HG03196 (cell line): ENCODE measurements around the gene SULT1C3.

Source experiments
- ATAC-seq: cut with Tn5 transposase; IDR thresholded peaks from one replicate; pipeline ENCODE4 v1.9.1; 2021; ENCODE audit not compliant: unreplicated experiment

The SULT1C3 gene

DNA sequence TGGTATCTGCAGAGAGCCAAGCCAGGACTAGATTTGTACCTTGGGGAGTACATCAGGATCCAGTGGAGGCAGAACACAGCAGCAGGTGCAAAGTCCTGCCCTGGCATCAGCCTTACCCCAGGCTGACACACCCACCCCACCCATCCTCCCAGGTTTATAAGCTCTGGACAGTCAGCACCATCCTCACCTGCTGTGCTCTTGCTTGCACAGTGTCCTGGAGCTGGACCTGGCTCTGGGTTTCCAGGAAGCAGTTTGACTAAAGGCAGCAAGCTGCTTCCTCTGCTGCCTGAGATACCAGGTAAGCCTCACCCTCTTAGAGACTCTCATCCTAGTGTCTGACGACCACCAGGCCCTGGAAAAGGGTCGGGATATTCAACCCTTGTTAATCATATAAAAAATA is at the start of gene SULT1C3:
Gene SULT1C3 (plus strand): TSS at position 183 of the 400 bp plus-strand sequence. CDS start 7,227 bp downstream, outside the sequence.
- ATAC-seq = no peak

DNA sequence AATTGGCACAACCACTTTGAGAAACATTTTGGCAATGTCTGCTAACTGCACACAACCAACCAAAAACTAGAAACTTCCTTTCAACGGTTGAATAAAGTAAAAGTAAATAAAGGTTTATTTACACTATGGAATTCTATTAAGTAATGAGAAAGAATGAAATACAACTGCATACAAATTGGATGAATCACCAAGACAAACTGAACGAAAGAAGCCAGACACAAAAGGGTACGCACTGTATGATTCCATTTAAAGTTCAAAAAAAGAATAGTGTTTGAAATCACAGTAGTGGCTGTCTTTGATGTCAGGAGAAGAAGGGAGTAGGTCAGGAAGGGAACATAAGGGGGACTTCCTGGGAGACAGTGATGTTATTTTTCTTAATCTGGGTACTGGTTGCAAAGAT is 46.5 kb upstream of the SULT1C3 start:
- ATAC-seq = no peak

DNA sequence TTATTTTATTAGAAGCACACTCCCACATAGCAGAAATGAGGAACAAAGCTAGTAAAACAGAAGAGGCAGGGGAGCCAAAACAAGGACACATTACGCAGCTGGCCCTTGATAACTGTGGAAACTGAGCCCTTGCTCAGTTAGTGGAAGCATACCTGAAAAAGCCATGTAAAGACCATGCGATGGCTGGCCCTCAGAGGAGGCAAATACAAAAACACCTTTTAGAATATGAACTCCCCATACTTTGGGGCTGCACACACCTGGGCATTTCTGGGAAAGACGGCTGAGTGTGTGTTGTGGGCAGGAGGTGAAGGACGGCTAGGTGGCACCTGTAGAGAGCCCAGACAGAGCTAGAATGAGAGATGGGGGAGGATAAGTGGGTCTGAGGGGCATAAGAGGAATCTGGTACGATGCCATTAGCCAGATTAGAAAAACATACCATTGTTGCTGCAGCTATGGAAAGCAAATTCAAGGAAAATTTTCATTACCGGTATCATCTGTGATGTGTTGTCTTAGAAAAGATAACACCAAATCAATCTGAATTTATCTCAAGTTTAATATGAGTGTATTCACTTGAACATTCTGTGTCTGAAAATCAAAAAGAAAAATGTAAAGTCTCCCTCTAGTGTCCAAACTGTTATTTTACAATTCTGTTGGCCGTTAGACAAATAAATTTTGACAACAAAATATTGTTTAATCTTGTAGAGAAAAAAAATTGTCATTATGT is 45.2 kb upstream of the SULT1C3 start:
- no peak for ATAC-seq

DNA sequence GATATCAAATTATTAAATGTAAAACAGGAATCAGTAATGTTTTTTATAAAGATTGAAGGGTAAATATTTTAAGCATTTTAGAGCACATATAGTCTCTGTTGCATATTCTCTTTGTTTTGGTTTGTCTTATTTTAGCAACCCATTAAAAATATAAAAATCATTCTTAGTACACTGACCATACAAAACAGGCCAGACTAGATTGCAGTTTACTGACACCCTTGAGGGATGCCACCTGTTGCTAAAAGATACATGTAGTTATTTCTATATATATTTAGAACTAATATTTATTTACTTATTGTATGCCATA is 44.7 kb upstream of the SULT1C3 start:
- no peak for ATAC-seq

DNA sequence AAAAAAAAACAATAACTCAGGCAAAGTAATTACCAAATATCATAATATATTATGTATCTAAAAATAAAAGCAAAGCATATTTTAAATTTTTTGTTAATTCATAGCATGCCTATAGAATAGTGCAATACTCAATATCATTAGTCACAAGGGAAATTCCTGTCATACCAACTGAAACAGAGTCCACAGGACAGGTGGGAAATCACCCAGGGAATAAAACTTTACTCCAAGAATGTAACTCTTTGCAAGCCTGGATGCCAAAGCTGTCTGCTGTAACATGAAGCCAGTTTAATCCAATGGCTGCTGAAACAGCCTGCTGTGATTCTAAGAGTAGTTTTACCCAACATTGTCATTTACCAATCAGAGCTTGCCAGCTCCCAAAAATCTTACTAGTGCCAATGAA is 40.0 kb upstream of the SULT1C3 start:
- ATAC-seq = no peak

DNA sequence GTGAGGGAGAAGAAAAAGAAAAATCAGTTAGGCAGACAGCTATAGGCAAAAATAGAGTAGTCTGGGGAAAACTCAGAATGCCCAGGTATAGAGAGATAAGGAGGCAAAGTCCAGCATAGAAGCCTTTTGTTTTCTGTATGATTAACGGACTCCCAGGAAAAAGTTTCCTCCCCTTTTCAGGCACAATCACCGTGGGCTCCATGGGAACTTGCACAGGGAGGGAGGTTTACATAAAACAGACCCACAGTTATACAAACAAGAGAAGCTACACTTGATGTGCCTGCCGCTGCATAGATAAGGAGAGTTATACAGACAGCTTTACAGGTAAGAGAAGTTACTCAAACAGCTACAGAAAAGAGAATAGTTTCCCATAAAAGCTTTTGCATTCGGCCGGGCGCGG is 39.2 kb upstream of the SULT1C3 start:
- no peak for ATAC-seq

DNA sequence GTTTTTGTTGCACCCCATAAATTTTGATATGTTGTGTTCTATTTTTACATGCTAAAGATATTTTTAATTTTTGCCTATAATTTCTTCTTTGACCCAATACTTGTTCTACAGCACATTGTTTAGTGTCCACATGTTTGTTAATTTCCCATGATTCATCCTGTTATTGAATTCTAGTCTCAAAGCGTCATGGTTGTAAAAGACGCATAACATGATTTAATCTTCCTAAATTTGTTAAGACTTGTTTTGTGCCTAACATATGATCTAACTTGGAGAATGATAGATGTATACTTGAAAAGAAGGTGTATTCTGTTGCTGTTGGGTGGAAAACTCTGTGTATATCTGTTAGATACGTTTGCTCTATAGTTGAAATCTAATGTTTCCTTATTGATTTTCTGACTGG is 27.1 kb upstream of the SULT1C3 start:
- no peak for ATAC-seq

DNA sequence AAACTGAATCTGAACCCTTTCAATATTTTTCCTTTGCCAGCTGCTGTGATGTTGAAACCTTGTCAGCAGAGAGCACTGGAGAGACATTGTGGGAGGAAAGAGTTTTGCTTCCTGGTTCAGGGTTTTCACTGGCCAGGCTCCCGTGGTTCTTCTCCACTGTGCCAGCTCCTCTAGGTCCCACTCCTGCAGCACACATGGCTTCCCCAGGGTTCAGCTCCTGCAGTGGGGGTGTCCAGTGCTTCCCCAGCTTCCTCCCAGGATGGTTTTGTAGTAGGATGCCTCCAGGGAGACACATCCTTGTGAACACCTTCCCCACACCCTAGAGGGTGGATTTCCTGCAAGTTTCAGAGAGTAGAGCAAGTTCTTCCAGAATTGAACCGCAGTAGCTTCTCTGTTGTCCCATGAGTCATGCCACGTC is 24.0 kb upstream of the SULT1C3 start:
- ATAC-seq = no peak

DNA sequence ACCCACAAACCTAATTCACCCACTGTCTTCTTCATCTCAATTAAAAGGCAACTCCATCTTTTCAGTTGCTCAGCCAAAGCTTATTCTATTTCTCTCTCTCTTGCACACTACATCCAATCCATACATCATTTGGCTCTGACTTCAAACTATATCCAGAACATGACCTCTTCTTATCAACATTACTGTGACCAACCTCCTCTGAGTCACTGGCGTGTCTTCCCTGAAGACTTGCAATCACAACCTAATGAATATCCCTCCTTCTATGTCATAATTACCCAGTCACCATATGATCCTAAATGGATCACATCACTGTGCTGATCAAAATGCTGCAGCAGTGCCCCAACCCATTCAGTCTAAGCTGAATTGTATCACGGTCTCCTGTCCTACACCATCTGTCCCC is 22.6 kb upstream of the SULT1C3 start:
- ATAC-seq = no peak

DNA sequence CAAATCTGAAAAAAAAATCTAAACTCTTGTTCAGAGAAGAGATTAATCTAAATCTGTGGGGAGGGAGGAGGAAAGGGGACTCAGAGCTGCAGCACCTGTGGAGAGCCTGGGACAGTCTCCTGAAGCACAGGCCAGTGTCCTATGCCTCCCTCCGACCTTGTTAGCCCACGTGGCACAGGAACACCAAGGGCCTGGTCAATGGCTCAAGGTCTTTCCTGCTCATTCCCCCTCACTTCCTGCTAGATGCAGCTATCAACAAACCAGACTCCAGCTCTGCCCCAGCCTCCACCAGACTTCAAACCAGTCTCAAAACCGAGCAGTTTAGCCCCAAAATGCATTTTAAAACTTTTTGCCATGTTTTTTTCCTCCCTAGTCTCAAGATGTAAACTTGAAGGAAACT is 20.1 kb upstream of the SULT1C3 start:
- no peak for ATAC-seq

DNA sequence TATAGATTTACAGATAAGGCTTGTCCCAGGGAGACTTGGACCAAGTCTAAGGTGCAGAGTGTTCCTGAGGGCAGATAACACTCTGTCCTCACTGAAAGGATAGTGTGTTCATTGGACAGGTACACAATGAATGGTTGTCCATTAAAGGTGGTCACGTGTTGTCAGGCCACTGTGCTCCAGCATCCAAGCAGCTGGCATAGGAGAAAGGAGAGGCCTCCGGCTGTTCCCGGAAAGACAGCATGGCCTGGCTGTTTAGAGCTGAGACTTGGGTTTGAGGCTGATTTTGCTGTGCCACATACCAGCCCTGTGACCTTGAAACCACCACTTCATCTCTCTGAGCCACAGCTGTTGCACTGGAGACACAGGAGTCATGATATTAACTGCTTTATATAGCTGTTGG is 19.6 kb upstream of the SULT1C3 start:
- no peak for ATAC-seq

DNA sequence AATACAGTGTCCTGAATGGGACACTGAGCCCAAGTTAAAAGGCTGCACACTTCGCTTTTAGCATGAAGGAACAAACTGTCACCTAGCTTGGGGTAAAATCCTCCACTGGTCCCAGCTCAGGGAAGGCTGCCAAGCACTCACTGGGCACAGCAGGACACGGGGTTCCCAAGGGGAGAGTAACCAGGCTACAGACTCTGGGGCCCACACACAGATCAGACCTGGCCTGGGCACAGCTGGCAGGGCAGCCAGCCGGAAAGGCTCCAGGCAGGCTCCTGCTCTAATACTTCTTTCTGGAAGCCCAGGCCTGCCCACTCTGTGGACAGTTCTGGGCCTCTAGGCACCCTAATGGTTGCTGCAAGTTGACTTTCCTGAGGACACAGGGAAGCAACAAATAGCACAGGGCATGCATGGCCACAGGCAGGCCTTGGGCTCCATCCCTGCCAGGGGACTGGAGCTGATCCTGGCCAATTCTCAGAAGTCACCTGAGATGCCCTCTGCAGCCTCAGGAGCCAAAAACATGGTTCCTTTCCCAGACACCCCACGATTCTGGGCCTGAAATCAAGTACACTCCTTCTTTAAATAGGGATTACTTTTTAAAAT is 18.7 kb upstream of the SULT1C3 start:
- no peak for ATAC-seq

DNA sequence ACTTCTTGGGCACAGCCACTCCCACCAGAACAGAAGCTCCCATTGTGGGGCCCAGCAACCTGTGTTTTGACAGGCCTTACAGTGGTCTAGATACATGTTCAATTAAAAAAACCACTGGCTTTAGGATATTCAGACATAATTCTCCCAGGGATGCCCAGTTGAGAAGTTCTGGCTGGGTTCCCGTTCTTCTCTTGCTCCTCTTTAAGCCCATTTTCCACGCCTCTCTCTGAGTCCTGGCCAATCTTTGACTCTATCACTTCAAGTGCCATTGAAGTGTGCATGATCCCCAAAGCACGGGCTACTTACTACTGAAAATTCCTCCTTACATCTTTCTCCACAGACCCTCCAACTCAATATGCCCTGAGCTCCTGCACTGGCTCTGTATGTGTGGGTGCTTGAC is 17.5 kb upstream of the SULT1C3 start:
- ATAC-seq = no peak

DNA sequence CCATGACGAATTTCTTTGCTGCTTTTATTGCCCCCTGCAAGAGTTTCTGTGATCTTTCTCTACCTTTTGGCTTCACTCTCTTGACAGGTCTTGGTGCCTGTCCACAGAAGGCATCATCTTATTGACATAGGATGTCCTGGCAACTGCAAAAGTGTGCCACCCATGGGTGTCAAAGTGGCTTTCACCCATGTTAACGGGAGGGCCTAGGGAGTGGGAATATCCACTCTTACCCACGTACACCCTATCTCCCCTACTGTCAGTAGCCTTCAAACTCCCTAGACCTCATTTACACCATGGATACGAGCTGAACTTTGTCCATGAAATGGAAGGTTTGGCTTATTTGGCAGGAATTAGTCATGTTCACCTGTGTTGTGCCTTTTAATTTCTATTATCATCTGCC is 16.2 kb upstream of the SULT1C3 start:
- no peak for ATAC-seq

DNA sequence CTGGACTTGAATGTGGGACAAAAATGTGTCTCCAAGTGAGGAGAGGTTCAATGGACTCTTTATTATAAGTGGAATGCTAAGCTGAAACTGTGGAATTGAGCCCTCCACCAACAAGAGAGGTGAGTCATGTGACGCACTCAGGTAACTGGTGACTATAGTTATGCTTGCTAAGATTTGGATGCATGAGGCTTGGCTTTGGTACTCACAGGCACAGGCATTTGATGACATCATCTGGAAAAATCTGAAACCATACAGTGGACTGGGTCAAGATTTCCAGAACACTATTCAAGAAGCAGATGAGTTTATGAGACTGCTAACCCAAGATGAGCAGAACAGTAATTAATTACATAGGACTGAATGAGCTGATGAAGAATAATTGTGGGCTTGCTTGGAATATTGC is 15.7 kb upstream of the SULT1C3 start:
- no peak for ATAC-seq

DNA sequence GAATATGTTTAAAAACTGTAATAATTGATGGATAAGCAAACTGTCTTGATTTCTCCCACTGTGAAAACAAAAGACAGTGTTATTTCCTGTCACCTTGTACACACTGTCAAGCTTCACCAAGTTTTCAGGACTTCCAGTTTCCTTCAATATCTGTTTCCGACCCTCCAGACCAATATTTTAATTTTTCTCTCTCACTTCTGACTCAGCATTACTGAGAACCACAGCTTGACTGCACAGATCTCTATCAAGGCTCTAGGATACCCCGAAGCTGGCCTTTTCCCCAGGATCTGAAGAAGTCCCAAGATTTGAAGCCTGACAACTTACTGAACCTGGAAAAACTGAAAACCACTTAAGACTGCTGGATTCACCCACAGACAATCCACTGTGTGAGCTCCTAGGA is 13.2 kb upstream of the SULT1C3 start:
- no peak for ATAC-seq

DNA sequence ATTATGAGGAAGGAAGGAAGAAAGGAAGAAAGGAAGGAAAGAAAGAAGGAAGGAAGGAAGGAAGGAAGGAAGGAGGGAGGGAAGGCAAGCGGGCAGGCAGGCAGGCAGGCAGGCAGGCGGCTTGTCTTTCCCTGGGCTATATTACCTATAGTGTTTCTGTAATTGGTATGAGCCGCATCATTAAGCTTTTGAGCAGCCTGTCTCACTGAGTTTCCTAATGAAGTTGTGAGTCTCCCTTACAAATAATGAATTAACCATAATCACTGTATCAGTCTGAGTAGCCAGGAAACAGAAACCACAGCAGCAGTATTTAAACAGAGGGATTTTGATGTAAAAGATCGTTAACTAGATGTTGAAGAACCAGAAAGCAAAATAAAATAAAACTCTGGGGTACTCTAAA is 11.8 kb upstream of the SULT1C3 start:
- ATAC-seq = no peak

DNA sequence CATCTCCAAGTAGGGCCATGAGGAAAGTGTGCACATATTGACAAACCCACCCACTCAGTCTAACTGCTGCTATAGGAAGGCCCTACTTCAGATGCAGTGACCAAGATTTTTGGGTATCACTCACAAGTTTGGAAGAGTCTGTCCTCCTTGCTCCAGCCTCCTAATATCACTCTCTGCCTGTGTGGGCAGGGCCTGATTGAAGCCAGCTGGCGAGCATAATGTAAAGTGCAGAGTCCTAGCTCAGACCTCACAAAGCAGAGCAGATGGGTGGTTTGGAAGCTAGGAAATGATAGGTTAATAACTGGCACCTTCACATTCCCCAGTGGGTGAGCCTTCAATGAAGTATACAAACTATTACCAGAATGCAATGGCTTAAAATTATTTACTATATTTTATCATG is 11.2 kb upstream of the SULT1C3 start:
- ATAC-seq = no peak

DNA sequence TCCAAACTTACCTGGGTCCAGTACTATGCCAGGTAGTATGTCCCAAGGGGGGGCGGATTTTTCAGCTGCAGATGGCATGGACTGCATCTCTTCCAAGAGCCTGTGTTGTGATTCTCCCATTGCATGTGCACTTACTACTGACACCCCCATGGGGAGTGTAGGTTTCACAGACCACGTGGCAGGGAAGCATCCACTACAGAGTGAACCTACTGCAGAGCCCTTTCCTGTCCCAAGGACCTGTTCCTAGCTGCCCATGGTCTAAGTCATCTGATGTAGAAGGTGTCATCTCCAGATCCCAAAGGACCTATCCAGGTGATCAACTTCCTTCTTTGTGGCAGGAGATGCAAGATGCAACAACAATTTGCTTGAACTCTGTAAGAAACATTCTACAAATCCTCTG is 9.9 kb upstream of the SULT1C3 start:
- no peak for ATAC-seq

DNA sequence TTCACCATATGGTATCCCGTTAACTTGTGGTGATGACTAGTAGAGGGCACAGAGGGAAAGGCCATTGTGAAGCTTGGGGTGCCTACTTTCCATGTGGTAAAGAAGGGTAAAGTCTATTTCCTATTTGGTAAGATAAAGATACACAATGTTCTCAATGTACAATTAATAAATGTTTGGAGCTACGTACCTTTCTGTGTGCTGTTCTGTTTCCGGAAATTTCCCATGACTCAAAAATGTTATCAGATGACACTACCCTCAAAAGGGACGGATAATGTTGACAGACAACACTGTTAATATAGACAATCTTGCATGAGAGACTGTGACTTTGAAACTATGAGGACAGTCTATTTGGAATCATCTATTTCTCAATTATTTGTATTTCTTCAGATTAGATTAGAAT is 4.2 kb upstream of the SULT1C3 start:
- no peak for ATAC-seq

DNA sequence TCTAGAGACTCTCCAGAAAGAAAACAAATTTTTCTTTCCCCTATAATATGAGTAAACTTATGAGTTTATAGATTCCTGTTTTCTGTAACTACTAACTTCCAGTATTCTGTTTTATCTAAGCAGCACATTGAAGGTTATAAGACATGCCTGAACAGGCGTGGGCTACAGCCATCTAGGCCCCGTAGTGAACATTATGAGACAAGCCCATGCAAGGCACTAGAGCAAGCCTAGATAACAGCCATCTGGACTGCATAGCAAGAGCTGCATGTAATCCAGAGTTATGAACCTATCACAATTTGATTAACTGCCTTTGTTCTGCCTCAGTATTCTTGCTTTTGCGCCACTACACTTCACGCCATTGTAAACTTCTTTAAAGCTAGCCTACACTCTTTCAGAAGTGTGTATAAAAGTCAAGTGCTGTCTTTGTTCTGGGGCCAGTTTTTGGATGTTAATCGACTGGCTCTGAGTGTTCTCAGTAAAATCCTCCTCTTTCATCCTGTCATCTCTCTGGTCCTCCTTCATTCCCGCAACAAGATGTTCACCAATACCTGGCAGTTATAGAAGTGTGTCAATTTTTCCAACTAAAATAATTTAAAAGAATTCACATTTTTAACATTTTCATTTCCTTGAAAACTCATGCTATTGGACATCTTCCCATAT is 3.0 kb upstream of the SULT1C3 start:
- no peak for ATAC-seq

DNA sequence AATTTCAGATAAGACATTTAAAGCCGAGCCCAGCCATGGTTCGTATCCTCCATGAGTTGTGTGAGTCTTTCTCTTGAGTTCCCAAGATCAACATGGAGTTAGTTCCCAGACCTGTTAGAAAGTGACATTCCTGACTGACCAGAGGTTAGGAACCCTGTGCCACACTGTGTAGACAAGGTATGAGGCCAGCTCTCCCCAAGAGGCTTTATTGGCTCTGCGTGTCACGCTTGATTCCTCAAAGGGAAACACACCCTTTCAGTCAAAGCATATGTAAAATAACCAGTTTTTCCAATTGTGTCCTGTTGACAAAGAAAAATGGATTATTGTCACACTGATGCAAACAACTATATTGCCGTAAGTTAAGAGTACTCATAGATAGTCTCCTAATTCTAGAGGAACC is 1.2 kb downstream of the SULT1C3 start:
- ATAC-seq = no peak

DNA sequence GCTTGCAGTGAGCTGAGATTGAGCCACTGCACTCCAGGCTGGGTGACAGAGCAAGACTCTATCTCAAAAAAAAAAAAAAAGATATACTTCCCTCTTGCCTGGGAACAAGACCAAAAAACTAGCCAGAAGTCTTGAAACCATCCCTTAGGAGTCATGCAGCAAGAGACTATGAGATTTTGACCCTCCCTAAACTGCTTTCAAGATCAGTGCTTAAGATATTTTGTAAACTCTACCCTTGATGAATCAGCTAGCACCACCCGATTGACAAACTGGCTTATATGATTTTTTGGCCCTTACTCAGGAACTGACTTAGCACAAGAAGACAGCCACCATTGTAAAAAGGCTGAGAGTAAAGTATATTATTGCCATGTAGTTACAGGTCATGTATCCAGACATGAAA is 3.8 kb downstream of the SULT1C3 start:
- no peak for ATAC-seq
